Pancreas (tissue), 10 donors: Measurements from ENCODE around the gene ZFAND2B. TPM values are rescaled to one million over a fixed set of nuclear protein-coding genes. Genes with fewer than 3 reads are reported as not detected.

Experiments
- ATAC-seq, 4 donors: fragments of 200-7000 bp; cut with Tn5 transposase; one replicate each; pipeline versions ENCODE4 v1.8.0 to v1.9.1; 2020; ENCODE audit warnings: mild to moderate bottlenecking in 4 of 4, moderate library complexity in 4 of 4
- DNase-seq, 6 donors: peaks; one replicate each; pipeline ENCODE4 v3.0.0-alpha.2; 2020
- FAIRE-seq: peaks from 2 replicates; lab custom pipeline; 2012; peaks lifted over from hg19 to GRCh38; lab: Jason Lieb, UNC
- H3K27ac ChIP-seq, 4 donors: fragments of 200-600 bp; sonication (generic); 1 replicate in 3 of 4; 2 replicates in 1 of 4; pipeline versions ENCODE4 v1.5.0 to v1.8.0; 2020
- H3K27me3 ChIP-seq, 4 donors: fragments of 200-600 bp; one replicate each; pipeline ENCODE4 v1.8.0; 2021
- H3K36me3 ChIP-seq, 3 donors: fragments of 200-600 bp; sonication (generic) in 1 of 3; one replicate each; pipeline versions ENCODE4 v1.5.0 to v1.8.0; 2020 to 2021
- H3K4me1 ChIP-seq, 3 donors: fragments of 200-600 bp; one replicate each; pipeline ENCODE4 v1.8.0; 2021
- H3K4me3 ChIP-seq, 4 donors: fragments of 200-600 bp; sonication (generic) in 2 of 4; one replicate each; pipeline versions ENCODE4 v1.5.0 to v1.8.0; 2020 to 2021
- H3K9me3 ChIP-seq, 4 donors: fragments of 200-600 bp; one replicate each; pipeline ENCODE4 v1.8.0; 2021
- CTCF ChIP-seq, 4 donors: fragments of 200-600 bp; sonication (generic) in 3 of 4; IDR thresholded peaks; one replicate each; pipeline versions ENCODE4 v1.5.0 to v1.8.0; 2021; ENCODE audit warnings: antibody characterized with exemption in 4 of 4
- WGBS, 2 donors: extraction: QIAGEN DNeasy Blood & Tissue Kit; methylation state at CpG; one replicate each; pipeline ENCODE4 v1.1.7; 2013; 5-methylcytosine and 5-hydroxymethylcytosine counted together
- intact Hi-C, 3 donors: fragments of 100-400 bp; cut with DNase I; formaldehyde crosslinking; loops; one replicate each; pipeline versions ENCODE4 v1.11.1 to v1.14.2; 2022
- polyA plus RNA-seq, 2 donors: library from polyadenylated mRNA; stranded (reverse); fragments of 200-250 nt; gene quantifications; one replicate each; pipeline ENCODE4 v1.2.3, GENCODE V29; 2013
- total RNA-seq, 6 donors: library from RNA; stranded (reverse); fragmentation: NEBNext Ultra II Directional in 4 of 6; extraction: Animal tissue kit (Norgen Biotek cat#: 25700) in 4 of 6; gene quantifications; one replicate each; pipeline versions ENCODE4 v1.2.1 to v1.2.4, GENCODE V29; 2021 to 2023
- donor health status: healthy with polysubstance abuse.
- donor health status: DM: no; HTN: no; CAD: no; lungs with moderate emphysema.
- donor health status: DM: no; HTN: no; CAD: no.
- donor health status: control.
- donor health status: control.
- donor health status: Bipolar disorder and iron deficiency.
- donor health status: DM: yes; HTN: yes; CAD: no.
- donor health status: DM: no; HTN: no; CAD: no.
- donor health status: DM: no; HTN: no; CAD: no.
- donor health status: DM: yes; HTN: yes; CAD: no.

ZFAND2B gene
- total and polyA plus RNA-seq, 8 donors, result 18.9 to 66.9 (median 27.1) TPM

GRCh38 chr2:219179601-219180465 lies 26.7 kb upstream of the ZFAND2B start:
- Histone ChIP-seq H3K36me3 (peaks cover 0 to 38% (median 15%) of the 10 kb centered on the region in 3 donors), H3K4me3 (no peak overlapping the region), H3K4me1 (peaks cover 15 to 17% (median 17%) of the 10 kb centered on the region in 3 donors), H3K27me3 (no peaks in the 10 kb centered on the region), H3K9me3 (no peaks in the 10 kb centered on the region), H3K27ac (no peak overlapping the region)
- ATAC-seq, result no peak
- WGBS, 2 donors, result 95 to 96% methylated on average over 9 of the region's 9 CpGs
- DNase-seq, result no peak
- intact Hi-C loops, result no loop called here
- TF ChIP-seq CTCF (IDR thresholded peaks at IDR 0.05), result no peak
- no peak for FAIRE-seq

GRCh38 chr2:219180961-219181360 lies 25.6 kb upstream of the ZFAND2B start:
- WGBS, 2 donors, result 87 to 94% methylated on average over 5 of the region's 5 CpGs
- intact Hi-C loops, result no loop called here
- no peak overlapping the region for H3K4me3 ChIP-seq
- peaks cover 0 to 36% (median 15%) of the 10 kb centered on the region in 3 donors for H3K36me3 ChIP-seq
- H3K27ac ChIP-seq, result no peak overlapping the region
- ATAC-seq (no peak), DNase-seq (no peak), FAIRE-seq (no peak)
- no peak for TF ChIP-seq CTCF (IDR thresholded peaks at IDR 0.05)
- H3K9me3 ChIP-seq, result no peaks in the 10 kb centered on the region
- H3K4me1 ChIP-seq, result peaks cover 9 to 11% (median 11%) of the 10 kb centered on the region in 3 donors
- no peaks in the 10 kb centered on the region for H3K27me3 ChIP-seq

GRCh38 chr2:219181531-219181930 lies 25.1 kb upstream of the ZFAND2B start:
- Histone ChIP-seq H3K4me1 (peaks cover 8 to 11% (median 11%) of the 10 kb centered on the region in 3 donors), H3K36me3 (peaks cover 0 to 36% (median 15%) of the 10 kb centered on the region in 3 donors), H3K4me3 (no peak overlapping the region), H3K27me3 (no peaks in the 10 kb centered on the region), H3K27ac (no peak overlapping the region), H3K9me3 (no peaks in the 10 kb centered on the region)
- intact Hi-C loops, result no loop called here
- FAIRE-seq, result no peak
- no peak for TF ChIP-seq CTCF (IDR thresholded peaks at IDR 0.05)
- peak in 1 of 6 donors; percentile 5 for DNase-seq
- 90 to 98% methylated on average over 6 of the region's 6 CpGs for WGBS, 2 donors
- ATAC-seq, result no peak

- ATAC-seq (no peak), FAIRE-seq (no peak), DNase-seq (peak in 2 of 6 donors; percentile 14 to 64)
- Histone ChIP-seq H3K9me3 (no peaks in the 10 kb centered on the region), H3K27ac (no peak overlapping the region), H3K36me3 (peaks cover 0 to 36% (median 15%) of the 10 kb centered on the region in 3 donors), H3K4me3 (no peak overlapping the region), H3K4me1 (peaks cover 8 to 11% (median 11%) of the 10 kb centered on the region in 3 donors), H3K27me3 (no peaks in the 10 kb centered on the region)
- 84 to 86% methylated on average over 8 of the region's 8 CpGs for WGBS, 2 donors
- intact Hi-C loops, result no loop called here
- TF ChIP-seq CTCF (IDR thresholded peaks at IDR 0.05), result no peak
Observed at GRCh38 chr2:219182331-219183150, 24.0 kb upstream of the ZFAND2B start.
